ENCODE results near the gene HOXB13.

GRCh38 chr17:48735062-48735351, 6.5 kb upstream of the HOXB13 start:
- TF ChIP-seq CTCF (IDR thresholded peaks at IDR 0.05) (no peak), POLR2AphosphoS5 (IDR thresholded peaks at IDR 0.05) (no peak)

Measured in suprapubic skin (tissue), 3 donors.